H7 (cell line): ENCODE measurements around the gene NCF4. TPM values are rescaled to one million over a fixed set of nuclear protein-coding genes. Genes with fewer than 3 reads are reported as not detected.

Source experiments
- DNase-seq: peaks from one replicate; pipeline ENCODE4 v3.0.0; 2012
- H3K27me3 ChIP-seq: 2 replicates; pipeline ENCODE4 v1.6.0; 2011; ENCODE audit warnings: mild to moderate bottlenecking, low read length; ENCODE audit not compliant: control insufficient read depth, insufficient read depth
- H3K36me3 ChIP-seq: replicated peaks from 2 replicates; pipeline ENCODE4 v1.5.1; 2011; ENCODE audit warnings: low read length; ENCODE audit not compliant: control insufficient read depth, insufficient read depth
- H3K4me3 ChIP-seq: 2 replicates; pipeline ENCODE4 v1.5.1; 2011; ENCODE audit warnings: low read depth, mild to moderate bottlenecking, control low read depth, low read length, moderate library complexity; ENCODE audit not compliant: insufficient read depth
- total RNA-seq: library from RNA; depleted of rRNA; stranded (reverse); fragments of >200 nt; shearing (Covaris generic); gene quantifications from 2 replicates; pipeline ENCODE4 v1.2.3, GENCODE V29; 2014

NCF4 gene
- total RNA-seq, 1 experiment from 2014 or later, result not detected

DNA sequence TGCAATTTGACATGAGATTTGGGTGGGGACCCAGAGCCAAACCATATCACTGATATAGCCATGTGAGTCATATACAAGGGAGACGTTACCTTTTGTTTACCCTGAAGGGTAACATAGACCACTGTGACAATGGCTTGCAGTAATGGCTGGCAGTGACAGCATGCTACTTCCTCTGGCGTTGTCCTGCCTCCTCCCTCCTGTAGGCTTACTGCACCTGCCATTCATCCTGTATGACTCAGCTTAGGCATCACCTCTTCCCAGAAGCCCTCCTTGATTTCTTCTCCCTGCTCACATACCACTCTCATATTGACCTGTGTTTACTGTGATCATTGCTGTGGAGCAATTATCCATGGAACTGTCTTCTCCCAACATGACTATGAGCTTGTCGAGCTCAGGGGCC is 32.0 kb upstream of the NCF4 start:
- Histone ChIP-seq H3K27me3 (no peaks in the 10 kb centered on the region), H3K36me3 (no peaks in the 10 kb centered on the region)
- no peak for DNase-seq

DNA sequence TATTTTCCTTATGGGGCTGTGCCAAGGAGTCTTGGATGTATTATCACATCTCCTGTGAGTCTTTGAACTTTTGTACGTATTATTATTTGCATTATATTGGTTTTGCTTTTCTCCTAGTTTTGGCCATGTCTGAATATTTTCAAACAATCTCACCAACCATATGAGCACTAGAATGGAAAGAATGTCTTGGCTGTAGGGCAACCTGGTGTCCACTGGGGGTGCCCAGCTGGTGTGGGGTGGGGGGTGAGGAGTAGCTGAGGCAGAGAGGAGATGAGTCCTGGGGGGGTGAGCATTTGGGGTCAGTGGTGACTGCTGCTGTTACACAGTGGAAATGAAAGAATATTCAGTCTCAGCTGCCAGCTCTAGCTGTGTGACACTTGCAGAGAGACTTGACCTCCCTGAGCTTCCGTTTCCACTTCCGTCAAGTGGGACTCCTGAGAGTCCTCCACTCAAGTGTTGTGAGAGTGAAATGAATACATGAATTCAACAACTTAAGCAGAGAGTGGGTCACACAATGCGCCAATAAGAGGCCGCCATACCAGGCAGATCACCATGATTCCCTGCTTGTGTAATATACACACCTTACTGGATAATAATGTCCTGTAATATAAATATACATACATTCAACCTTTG is 31.3 kb upstream of the NCF4 start:
- no peak for DNase-seq
- no peaks in the 10 kb centered on the region for H3K27me3 ChIP-seq
- no peaks in the 10 kb centered on the region for H3K36me3 ChIP-seq
- H3K4me3 ChIP-seq, result no peak overlapping the region

More for the DNA sequence above, 32.0 kb upstream of the NCF4 start:
- H3K4me3 ChIP-seq, result no peak overlapping the region

DNA sequence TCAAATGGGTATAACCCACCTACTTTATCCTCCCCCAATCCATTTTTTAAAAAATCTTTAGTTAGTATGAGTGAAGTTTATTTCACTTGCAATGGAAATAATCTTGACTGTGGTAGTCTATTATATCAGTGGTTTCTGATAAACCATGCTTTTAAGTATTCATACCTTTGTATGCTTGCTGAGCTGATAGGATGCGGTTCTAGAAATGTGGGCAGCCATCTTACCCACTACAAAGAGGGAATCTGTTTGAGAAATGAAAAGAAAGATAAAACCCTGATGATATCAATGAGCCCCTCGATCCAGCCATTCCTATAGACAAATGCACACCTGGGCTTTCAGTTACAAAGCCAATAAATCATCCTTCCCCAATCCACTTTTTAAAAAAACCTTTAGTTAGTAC is 30.2 kb upstream of the NCF4 start:
- Histone ChIP-seq H3K27me3 (no peaks in the 10 kb centered on the region), H3K4me3 (no peak overlapping the region), H3K36me3 (no peaks in the 10 kb centered on the region)
- DNase-seq, result no peak

DNA sequence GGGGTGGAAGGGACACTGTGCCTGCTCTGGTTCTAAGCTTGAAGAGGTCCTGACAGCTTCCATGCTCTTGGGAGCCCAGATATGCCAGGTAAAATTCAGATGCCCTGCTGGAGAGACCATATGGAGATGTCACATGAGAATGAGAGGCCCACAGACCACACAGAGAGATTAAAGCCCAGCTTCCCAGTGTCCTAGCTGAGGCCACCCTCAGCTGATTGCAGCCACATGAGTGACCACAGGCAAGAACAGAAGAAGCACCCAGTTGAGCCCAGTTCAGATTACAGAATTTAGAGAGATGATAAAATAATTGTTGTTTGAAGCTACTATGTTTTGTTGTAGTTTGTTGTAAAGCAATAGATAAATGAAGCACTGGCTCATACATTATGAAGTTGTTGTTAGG is 29.6 kb upstream of the NCF4 start:
- no peak for DNase-seq
- Histone ChIP-seq H3K36me3 (no peaks in the 10 kb centered on the region), H3K27me3 (no peaks in the 10 kb centered on the region), H3K4me3 (no peak overlapping the region)

- Histone ChIP-seq H3K4me3 (no peak overlapping the region), H3K27me3 (no peaks in the 10 kb centered on the region), H3K36me3 (no peaks in the 10 kb centered on the region)
- no peak for DNase-seq
Measured at GRCh38 chr22:36831717-36832116, 29.1 kb upstream of the NCF4 start.

DNA sequence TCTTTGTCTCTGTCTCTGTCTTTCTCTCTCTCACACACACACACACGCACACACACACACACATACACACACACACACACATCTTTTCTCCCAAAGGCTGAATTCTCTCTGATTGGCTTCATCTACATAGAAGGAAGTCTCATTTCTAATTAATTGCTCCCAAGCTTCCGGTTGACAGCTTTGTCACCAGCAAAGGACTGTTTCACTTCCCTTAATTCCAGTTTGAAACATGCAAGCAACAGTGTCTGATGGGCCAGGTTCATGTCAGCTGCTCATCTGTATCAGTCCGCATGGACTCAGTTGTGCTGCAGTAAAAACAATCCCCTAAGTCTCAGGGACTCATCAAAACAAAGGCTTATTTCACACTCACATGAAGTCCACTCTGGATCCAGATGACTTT is 27.7 kb upstream of the NCF4 start:
- no peaks in the 10 kb centered on the region for H3K36me3 ChIP-seq
- DNase-seq, result no peak
- H3K4me3 ChIP-seq, result no peak overlapping the region
- H3K27me3 ChIP-seq, result no peaks in the 10 kb centered on the region

DNA sequence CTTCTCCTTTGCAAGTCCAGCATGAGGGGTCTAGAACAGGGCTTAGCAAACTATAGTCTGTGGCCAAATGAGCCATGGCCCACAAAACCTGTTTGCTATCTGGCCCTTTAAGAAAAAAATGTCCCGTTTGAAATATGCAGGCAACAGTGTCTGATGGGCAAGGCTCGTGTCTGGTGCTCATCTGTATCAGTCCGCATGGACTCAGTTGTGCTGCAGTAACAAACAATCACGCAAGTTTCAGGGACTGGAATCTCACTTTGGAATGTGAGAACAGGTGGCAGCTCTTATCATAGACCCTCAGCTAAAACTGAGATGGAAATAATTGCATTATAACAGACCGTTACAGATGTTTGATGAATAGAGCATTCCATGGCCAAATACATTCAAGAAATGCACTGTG is 24.9 kb upstream of the NCF4 start:
- Histone ChIP-seq H3K27me3 (no peaks in the 10 kb centered on the region), H3K4me3 (no peak overlapping the region), H3K36me3 (no peaks in the 10 kb centered on the region)
- no peak for DNase-seq

DNA sequence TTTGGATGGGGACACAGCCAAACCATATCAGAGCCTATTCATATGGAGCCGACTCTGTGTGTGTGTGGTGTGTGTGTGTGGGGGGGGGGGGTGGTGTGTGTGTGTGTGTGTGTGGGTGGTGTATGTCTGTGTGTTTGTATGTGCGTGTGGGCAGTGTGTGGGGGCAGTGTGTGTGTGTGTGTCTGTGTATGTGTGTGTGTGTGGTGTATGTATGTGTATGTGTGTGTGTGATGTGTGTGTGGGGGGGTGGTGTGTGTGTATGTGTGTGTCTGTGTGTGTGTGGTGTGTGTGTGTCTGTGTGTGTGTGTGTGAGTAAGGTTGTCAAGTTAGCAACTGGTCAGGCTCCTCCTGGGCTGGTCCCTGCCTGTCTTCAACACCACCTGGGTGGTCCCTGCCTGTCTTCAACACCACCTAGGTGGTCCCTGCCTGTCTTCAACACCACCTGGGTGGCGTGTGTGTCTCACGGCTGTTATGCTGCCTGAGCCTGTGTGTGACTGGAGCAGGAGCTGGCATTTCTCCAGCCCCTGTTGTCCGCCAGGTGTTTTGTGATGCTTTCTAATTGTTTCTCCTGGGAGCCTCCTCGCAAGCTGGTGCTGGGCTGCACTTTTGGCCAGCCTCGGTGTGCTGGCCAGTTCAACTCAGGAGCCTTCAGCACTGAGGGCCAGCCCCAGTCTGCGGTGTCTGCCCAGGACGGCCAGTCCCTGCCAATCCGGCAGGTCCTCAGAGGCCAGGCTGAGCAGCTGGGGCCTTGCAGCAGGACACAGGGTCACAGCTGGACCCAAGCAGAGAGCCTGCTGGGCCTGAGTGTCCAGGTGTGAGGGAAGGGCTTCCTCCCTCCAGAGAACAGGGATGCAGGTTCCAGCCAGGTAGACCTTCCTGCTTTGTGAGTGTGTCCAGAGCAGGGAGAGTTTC is 22.4 kb upstream of the NCF4 start:
- Histone ChIP-seq H3K4me3 (no peak overlapping the region), H3K27me3 (no peaks in the 10 kb centered on the region), H3K36me3 (no peaks in the 10 kb centered on the region)
- DNase-seq, result no peak

GRCh38 chr22:36839356-36840073 is 21.3 kb upstream of the NCF4 start:
- DNase-seq, result no peak
- Histone ChIP-seq H3K4me3 (no peak overlapping the region), H3K36me3 (no peaks in the 10 kb centered on the region), H3K27me3 (no peaks in the 10 kb centered on the region)

GRCh38 chr22:36840106-36840505 is 20.7 kb upstream of the NCF4 start:
- Histone ChIP-seq H3K27me3 (no peaks in the 10 kb centered on the region), H3K36me3 (no peaks in the 10 kb centered on the region), H3K4me3 (no peak overlapping the region)
- DNase-seq, result no peak

DNA sequence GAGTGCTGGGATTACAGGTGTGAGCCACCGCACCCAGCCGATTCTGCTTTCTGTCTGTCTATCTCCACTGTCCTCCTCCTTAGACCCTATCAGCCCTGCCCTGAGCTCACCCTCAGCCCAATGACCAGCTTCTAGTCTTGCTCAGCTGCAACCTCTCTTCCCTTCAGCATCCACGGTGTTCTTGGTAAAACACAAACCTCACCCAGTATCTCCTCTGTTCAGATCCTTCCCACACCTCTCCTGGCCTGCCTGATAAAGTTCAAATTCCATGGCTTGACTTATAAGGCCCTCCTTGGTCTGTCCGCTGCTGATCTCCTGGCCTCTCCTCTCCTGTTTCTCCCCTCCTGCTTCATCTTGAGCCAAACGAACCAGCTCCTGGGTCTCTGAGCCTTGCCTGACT is 14.5 kb upstream of the NCF4 start:
- Histone ChIP-seq H3K36me3 (no peaks in the 10 kb centered on the region), H3K4me3 (no peak overlapping the region), H3K27me3 (no peaks in the 10 kb centered on the region)

DNA sequence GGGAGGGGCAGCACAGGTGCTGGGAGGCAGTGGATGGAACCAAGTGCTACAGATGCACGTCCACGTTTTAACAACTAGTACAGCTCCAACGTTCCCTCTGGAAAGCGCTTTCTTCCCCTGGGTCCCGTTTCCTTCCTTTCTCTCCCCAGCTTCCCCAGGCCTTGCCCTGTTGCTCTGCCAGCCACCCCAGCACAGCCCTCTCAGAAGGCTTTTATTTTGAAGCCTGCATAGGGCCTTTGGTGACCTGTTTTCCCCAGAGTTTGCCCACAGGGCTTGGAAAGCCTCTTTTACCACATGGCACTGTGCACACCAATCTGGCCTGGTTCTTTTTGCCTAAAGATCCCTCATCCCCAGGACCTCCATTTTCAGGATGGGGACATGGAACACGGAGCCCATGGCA is 13.9 kb upstream of the NCF4 start:
- H3K27me3 ChIP-seq, result no peaks in the 10 kb centered on the region
- no peak overlapping the region for H3K4me3 ChIP-seq
- H3K36me3 ChIP-seq, result no peaks in the 10 kb centered on the region
- no peak for DNase-seq

More for the DNA sequence above, 14.5 kb upstream of the NCF4 start:
- DNase-seq, result no peak

- Histone ChIP-seq H3K27me3 (no peaks in the 10 kb centered on the region), H3K36me3 (no peaks in the 10 kb centered on the region), H3K4me3 (no peak overlapping the region)
- DNase-seq, result no peak
Measured at GRCh38 chr22:36850056-36850455, 10.8 kb upstream of the NCF4 start.

- H3K27me3 ChIP-seq, result no peaks in the 10 kb centered on the region
- no peak overlapping the region for H3K4me3 ChIP-seq
- no peak for DNase-seq
- H3K36me3 ChIP-seq, result no peaks in the 10 kb centered on the region
Measured at GRCh38 chr22:36850682-36851081, 10.1 kb upstream of the NCF4 start.
